OCI-LY7 (cell line): ENCODE data around the gene RADIL.

Experiments
- CTCF ChIP-seq: fragments of 200-600 bp; sonication (generic); conservative IDR thresholded peaks from 2 replicates; pipeline ENCODE4 v1.5.1; 2014; ENCODE audit warnings: mild to moderate bottlenecking, antibody characterized with exemption, low read length, moderate library complexity, mixed read lengths
- EZH2phosphoT487 ChIP-seq: fragments of 200-600 bp; sonication (generic); IDR thresholded peaks from 2 replicates; pipeline ENCODE4 v1.6.1; 2018; ENCODE audit warnings: low read depth, borderline replicate concordance, mild to moderate bottlenecking, mixed run types, antibody characterized with exemption, low read length, moderate library complexity, mixed read lengths

GRCh38 chr7:4845740-4846142 is 37.8 kb downstream of the RADIL start:
- TF ChIP-seq CTCF (no peak), EZH2phosphoT487 (no peak)
